ENCODE results near the gene FOXO3. TPM values are rescaled to one million over a fixed set of nuclear protein-coding genes. Genes with fewer than 3 reads are reported as not detected.
A peak's percentile ranks its signal among the peaks of the same experiment; 100 is the strongest.

Gene FOXO3
- total RNA-seq, 1 experiment from 2014 or later, result 22.1 TPM

GRCh38 chr6:108727966-108728730 is 167.4 kb downstream of the FOXO3 start:
- Mint-ChIP-seq H3K4me1 (peaks cover 40 to 41% of the 10 kb centered on the region in 2 experiments), H3K27me3 (ENCODE audit: low read depth) (peaks cover 35% of the 10 kb centered on the region), H3K27ac (peak overlapping the region in 1 of 3 experiments; percentile 21; a peak in 1 of 7 replicates), H3K36me3 (ENCODE audit: insufficient read depth in 1 of 3, low read depth in 3 of 3) (peaks cover 3 to 13% (median 5%) of the 10 kb centered on the region in 3 experiments; a peak in 5 of 7 replicates), H3K9me3 (peaks cover 12 to 13% of the 10 kb centered on the region in 2 experiments), H3K4me3 (no peak overlapping the region)
- Histone ChIP-seq H3K27ac (ENCODE audit: insufficient read length, low read depth, low read length) (no peak overlapping the region), H4K8ac (replicated peaks; ENCODE audit: insufficient read length, low read depth, low read length) (no peak overlapping the region), H3K9ac (ENCODE audit: extremely low read depth, insufficient read length, low read length) (no peak overlapping the region), H3T11ph (ENCODE audit: low read length) (no peak overlapping the region), H3K14ac (ENCODE audit: insufficient read depth, low read length) (no peak overlapping the region), H2BK5ac (ENCODE audit: insufficient read length, low read length) (no peak overlapping the region), H3K79me1 (ENCODE audit: insufficient read depth, low read depth, low read length, poor library complexity, severe bottlenecking) (no peaks in the 10 kb centered on the region), H2BK15ac (ENCODE audit: low read depth, low read length) (no peak overlapping the region), H3K4me2 (ENCODE audit: insufficient read depth, insufficient read length, low read length) (no peak overlapping the region), H3K4me1 (ENCODE audit: insufficient read depth, low read length) (peaks cover 11% of the 10 kb centered on the region; the same call in 1 of the 2 replicates), H2AFZ (ENCODE audit: low read length) (no peak overlapping the region), H4K91ac (ENCODE audit: insufficient read length, low read depth, low read length) (no peak overlapping the region), H2BK20ac (ENCODE audit: low read depth, low read length, poor library complexity, severe bottlenecking) (no peak overlapping the region), H3K79me2 (ENCODE audit: insufficient read depth, low read length) (no peaks in the 10 kb centered on the region), H4K20me1 (ENCODE audit: control insufficient read depth, insufficient read depth, insufficient read length) (no peaks in the 10 kb centered on the region), H2AK5ac (ENCODE audit: insufficient read length, low read length) (no peak overlapping the region), H3K18ac (ENCODE audit: insufficient read length, low read depth, low read length) (no peak overlapping the region), H2BK120ac (ENCODE audit: low read depth, low read length, poor library complexity, severe bottlenecking) (no peak overlapping the region), H3K27me3 (ENCODE audit: insufficient read depth, low read length) (no peaks in the 10 kb centered on the region), H3K9me3 (ENCODE audit: control insufficient read depth, low read depth, low read length) (no peaks in the 10 kb centered on the region), H3K23me2 (ENCODE audit: insufficient read length, low read depth, low read length, poor library complexity, severe bottlenecking) (no peaks in the 10 kb centered on the region), H4K5ac (ENCODE audit: insufficient read length, low read depth, low read length) (no peak overlapping the region), H3K4ac (ENCODE audit: low read depth, low read length) (no peak overlapping the region), H2BK12ac (ENCODE audit: insufficient read length, low read depth, low read length) (no peak overlapping the region), H3K56ac (ENCODE audit: insufficient read length, low read depth, low read length) (no peak overlapping the region), H3K23ac (ENCODE audit: insufficient read length, low read depth, low read length) (no peak overlapping the region)
- no CpG with 5 or more reads among the region's 13 CpGs for WGBS (ENCODE audit: extremely low coverage, insufficient read length, low lambda C conversion rate)
- TF ChIP-seq CTCF (conservative IDR thresholded peaks at IDR 0.05), result no peak
- no peak for DNase-seq
